Brain microvascular endothelial cell (primary cell): Measurements from ENCODE around the gene TNFRSF13B.
"Not testable (repeated sequence)": the region's sequence is repeated elsewhere in the genome, so short reads cannot be mapped to it uniquely, and the experiment has no call there.

ENCODE experiments used
- DNase-seq: peaks from one replicate; pipeline ENCODE4 v3.0.0-alpha.2; 2020
- H3K27ac ChIP-seq: fragments of 250-450 bp; sonication (Bioruptor Pico); 2 replicates; pipeline ENCODE4 v1.5.1; 2020; ENCODE audit warnings: mild to moderate bottlenecking, moderate library complexity
- H3K27me3 ChIP-seq: fragments of 250-450 bp; sonication (Bioruptor Pico); replicated peaks from 2 replicates; pipeline ENCODE4 v1.5.1; 2020; ENCODE audit warnings: mild to moderate bottlenecking
- H3K36me3 ChIP-seq: fragments of 250-450 bp; sonication (Bioruptor Pico); replicated peaks from 2 replicates; pipeline ENCODE4 v1.5.1; 2020; ENCODE audit warnings: mild to moderate bottlenecking
- H3K4me3 ChIP-seq: 2 replicates; pipeline ENCODE4 v1.5.1; 2011; ENCODE audit warnings: low read depth, mild to moderate bottlenecking, control low read depth, low read length, moderate library complexity
- in situ Hi-C: cut with HindIII; loops from 2 replicates; pipeline ENCODE4 v1.10.0; 2017; ENCODE audit warnings: low sequenced_read_pairs, low pct_ligation_motif_present
- TF ChIP-seq, protein P1 (sequence below): IDR thresholded peaks from 2 replicates; pipeline ENCODE4 v1.5.1; 2011; ENCODE audit warnings: low read depth, mild to moderate bottlenecking, moderate library complexity, low read length, control low read depth, inconsistent platforms; ENCODE audit errors: missing control alignments

Gene TNFRSF13B

DNA sequence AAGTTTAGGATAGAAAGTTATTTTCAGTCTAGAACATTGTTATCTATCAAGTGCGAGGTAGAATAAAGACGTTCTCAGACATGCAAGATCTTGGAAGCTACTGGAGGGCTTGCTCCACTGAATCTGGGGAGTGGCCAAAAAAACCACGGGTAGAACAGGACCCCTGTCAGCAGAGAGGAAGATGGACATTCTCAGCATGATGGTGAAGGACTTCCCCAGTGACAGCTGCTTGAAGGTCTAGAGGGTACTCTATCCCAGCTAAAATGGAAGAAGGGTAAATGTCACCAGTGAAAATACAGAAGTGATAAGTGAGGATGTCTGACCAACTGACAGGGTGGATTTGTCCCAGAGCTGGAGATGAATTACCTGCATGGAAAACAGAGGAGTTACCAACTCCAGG is 10.1 kb downstream of the TNFRSF13B start:
- in situ Hi-C loops = no loop called here
- no peaks in the 10 kb centered on the region for H3K36me3 ChIP-seq
- no peaks in the 10 kb centered on the region for H3K27me3 ChIP-seq
- H3K4me3 ChIP-seq = no peak overlapping the region
- TF ChIP-seq, protein P1, sequence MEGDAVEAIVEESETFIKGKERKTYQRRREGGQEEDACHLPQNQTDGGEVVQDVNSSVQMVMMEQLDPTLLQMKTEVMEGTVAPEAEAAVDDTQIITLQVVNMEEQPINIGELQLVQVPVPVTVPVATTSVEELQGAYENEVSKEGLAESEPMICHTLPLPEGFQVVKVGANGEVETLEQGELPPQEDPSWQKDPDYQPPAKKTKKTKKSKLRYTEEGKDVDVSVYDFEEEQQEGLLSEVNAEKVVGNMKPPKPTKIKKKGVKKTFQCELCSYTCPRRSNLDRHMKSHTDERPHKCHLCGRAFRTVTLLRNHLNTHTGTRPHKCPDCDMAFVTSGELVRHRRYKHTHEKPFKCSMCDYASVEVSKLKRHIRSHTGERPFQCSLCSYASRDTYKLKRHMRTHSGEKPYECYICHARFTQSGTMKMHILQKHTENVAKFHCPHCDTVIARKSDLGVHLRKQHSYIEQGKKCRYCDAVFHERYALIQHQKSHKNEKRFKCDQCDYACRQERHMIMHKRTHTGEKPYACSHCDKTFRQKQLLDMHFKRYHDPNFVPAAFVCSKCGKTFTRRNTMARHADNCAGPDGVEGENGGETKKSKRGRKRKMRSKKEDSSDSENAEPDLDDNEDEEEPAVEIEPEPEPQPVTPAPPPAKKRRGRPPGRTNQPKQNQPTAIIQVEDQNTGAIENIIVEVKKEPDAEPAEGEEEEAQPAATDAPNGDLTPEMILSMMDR = no peak
- DNase-seq = no peak
- no peak overlapping the region for H3K27ac ChIP-seq

DNA sequence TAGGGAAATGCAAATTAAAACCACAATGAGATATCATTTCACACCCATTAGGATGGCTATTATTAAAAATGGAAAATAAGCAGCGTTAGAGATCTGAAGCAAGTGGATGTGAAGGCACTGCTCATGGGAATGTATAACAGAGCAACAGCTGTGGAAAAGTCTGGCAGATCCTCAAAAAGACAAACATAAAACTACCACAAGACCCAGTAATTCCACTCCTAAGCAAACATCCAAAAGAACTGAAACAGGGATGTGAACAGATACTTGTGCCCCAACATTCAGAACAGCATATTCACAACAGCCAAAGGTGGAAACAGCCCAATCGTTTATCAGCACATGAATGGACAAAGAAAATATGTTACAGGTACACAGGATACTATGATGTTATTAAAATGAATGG is 10.9 kb downstream of the TNFRSF13B start:
- H3K27ac ChIP-seq, H3K27me3 ChIP-seq, H3K4me3 ChIP-seq, H3K36me3 ChIP-seq, DNase-seq, in situ Hi-C loops: not testable (repeated sequence)

DNA sequence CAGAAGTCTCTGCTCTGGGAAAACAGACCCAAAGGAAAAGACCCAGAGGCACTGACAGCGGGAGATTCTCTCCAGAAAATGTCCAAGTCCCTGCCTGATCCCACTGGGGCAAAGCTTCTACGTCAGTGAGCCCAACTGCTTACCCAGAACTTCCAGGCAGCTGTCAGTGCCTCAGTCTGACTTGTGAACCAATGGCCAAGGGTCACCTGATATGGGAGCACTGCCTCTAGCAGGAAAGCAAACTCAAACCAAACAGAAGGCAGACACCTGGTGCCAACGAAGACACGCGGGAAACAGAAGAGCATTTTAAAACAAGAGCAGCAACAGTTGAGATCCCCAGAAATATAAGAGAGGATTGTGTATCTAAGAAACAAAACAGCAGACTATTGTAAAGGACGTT is 16.9 kb downstream of the TNFRSF13B start:
- H3K4me3 ChIP-seq, H3K36me3 ChIP-seq, DNase-seq, H3K27me3 ChIP-seq, H3K27ac ChIP-seq, in situ Hi-C loops: not testable (repeated sequence)

DNA sequence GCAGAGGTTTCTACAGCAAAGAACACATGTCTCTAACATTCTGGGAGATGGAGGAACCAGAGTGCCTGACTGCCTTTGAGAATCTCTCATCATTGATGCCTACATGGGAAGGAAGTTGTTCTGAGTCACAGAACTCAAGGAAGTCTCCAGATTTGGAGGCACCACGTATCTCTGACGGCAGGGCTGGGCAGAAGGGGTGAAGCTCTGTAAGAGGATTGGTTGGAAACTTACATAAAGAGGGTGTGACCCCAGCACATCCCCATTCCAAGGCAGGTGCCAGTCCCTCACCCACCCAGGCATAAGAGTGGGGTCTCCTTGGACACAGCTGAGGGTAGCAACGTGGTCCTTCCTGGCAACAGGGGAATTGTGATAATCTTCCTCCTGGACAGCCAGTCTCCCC is 17.4 kb downstream of the TNFRSF13B start:
- no peak overlapping the region for H3K27ac ChIP-seq
- in situ Hi-C loops = no loop called here
- TF ChIP-seq, protein P1 = no peak
- no peak overlapping the region for H3K4me3 ChIP-seq
- H3K27me3 ChIP-seq = no peaks in the 10 kb centered on the region
- DNase-seq = no peak
- no peaks in the 10 kb centered on the region for H3K36me3 ChIP-seq

DNA sequence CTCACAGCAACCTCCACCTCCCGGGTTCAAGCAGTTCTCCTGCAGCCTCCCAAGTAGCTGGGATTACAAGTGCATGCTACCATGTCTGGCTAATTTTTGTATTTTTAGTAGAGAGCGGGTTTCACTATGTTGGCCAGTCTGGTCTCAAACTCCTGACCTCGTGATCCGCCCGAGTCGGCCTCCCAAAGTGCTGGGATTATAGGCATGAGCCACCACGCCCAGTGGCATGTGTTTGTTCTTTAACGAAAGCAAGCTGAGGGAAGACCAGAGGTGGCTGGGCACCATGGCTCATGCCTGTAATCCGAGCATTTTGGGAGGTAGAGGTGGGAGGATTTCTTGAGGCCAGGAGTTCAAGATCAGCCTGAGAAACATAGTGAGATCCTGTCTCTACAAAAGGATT is 18.1 kb downstream of the TNFRSF13B start:
- H3K27ac ChIP-seq = no peak overlapping the region
- in situ Hi-C loops = no loop called here
- no peak for DNase-seq

DNA sequence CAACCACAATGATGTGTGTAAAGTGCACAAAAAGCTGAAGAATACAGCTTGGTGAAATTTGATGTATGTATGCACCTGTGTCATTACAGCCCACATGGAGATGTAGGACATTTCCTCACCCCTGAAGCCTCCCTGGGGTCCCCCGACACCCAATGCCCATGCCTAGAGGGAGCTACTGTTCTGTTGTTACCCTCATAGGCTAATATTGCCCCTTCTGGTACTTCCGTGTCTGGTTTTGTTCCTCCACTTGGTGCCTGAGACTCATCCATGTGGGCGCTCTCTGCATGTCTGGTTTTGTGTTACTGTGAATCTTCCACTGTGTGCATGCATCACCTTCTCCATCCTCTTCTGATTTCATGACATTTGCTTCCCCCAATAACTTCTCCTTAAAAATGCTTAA is 18.6 kb downstream of the TNFRSF13B start:
- Histone ChIP-seq H3K27ac (no peak overlapping the region), H3K36me3 (no peaks in the 10 kb centered on the region), H3K27me3 (no peaks in the 10 kb centered on the region), H3K4me3 (no peak overlapping the region)
- TF ChIP-seq, protein P1 = no peak
- DNase-seq = no peak
- in situ Hi-C loops = no loop called here

More for the DNA sequence above, 18.1 kb downstream of the TNFRSF13B start:
- Histone ChIP-seq H3K4me3 (no peak overlapping the region), H3K27me3 (no peaks in the 10 kb centered on the region), H3K36me3 (no peaks in the 10 kb centered on the region)
- TF ChIP-seq, protein P1 = no peak

DNA sequence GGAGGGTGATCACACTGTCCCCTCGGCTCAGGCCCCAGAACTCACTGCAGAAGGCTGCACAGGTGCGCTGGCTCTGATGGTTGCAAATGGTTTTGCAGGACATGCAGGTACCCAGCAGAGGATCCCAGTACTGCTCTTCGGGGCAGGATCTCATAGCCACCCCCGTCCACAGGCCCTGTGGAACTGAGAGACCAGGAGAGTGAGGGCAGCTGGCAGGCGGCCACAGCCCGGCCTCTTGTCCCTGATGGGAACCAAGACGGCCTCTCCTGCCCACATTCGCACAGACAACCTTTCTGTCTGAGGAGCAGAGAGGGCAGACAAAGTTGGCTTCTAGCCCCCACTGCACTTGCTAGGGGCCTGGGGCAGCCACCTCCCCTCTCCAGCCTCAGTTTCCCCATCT is 19.5 kb downstream of the TNFRSF13B start:
- no peak overlapping the region for H3K4me3 ChIP-seq
- DNase-seq = no peak
- no peaks in the 10 kb centered on the region for H3K27me3 ChIP-seq
- H3K36me3 ChIP-seq = no peaks in the 10 kb centered on the region
- in situ Hi-C loops = no loop called here
- no peak overlapping the region for H3K27ac ChIP-seq
- TF ChIP-seq, protein P1 = no peak
